ENCODE data around the gene ABHD17B. TPM values are rescaled to one million over a fixed set of nuclear protein-coding genes. Genes with fewer than 3 reads are reported as not detected.

ABHD17B gene
- total RNA-seq, 1 experiment from 2014 or later, result 21.9 TPM

- no TSS peak for BruUV-seq (replicated peaks)
- POLR2A ChIA-PET (ENCODE audit: unreplicated experiment), result no interaction called here
- intact Hi-C loops (cut with micrococcal nuclease; ENCODE audit: unreplicated experiment), result no loop called here
- no peak overlapping the region for H3K4me3 ChIP-seq
- peaks cover 2% of the 10 kb centered on the region; the same call in 1 of the 2 replicates for H4K20me1 ChIP-seq (ENCODE audit: insufficient read depth)
- no peaks in the 10 kb centered on the region for H3K27me3 ChIP-seq (ENCODE audit: insufficient read depth, low read depth)
- TF ChIP-seq, protein P1, sequence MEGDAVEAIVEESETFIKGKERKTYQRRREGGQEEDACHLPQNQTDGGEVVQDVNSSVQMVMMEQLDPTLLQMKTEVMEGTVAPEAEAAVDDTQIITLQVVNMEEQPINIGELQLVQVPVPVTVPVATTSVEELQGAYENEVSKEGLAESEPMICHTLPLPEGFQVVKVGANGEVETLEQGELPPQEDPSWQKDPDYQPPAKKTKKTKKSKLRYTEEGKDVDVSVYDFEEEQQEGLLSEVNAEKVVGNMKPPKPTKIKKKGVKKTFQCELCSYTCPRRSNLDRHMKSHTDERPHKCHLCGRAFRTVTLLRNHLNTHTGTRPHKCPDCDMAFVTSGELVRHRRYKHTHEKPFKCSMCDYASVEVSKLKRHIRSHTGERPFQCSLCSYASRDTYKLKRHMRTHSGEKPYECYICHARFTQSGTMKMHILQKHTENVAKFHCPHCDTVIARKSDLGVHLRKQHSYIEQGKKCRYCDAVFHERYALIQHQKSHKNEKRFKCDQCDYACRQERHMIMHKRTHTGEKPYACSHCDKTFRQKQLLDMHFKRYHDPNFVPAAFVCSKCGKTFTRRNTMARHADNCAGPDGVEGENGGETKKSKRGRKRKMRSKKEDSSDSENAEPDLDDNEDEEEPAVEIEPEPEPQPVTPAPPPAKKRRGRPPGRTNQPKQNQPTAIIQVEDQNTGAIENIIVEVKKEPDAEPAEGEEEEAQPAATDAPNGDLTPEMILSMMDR (conservative IDR thresholded peaks at IDR 0.05), result no peak
- TF ChIP-seq EZH2 (IDR thresholded peaks at IDR 0.05; ENCODE audit: low read depth), result no peak
- H3K9me3 ChIP-seq (ENCODE audit: insufficient read depth, low read depth), result no peaks in the 10 kb centered on the region
- no peaks in the 10 kb centered on the region for H3K36me3 ChIP-seq (ENCODE audit: low read depth)
- peaks cover 11% of the 10 kb centered on the region for H3K79me2 ChIP-seq (ENCODE audit: low read depth)
- H3F3A ChIP-seq (ENCODE audit: insufficient read depth, low read depth), result no peaks in the 10 kb centered on the region
- H3K27ac ChIP-seq, result no peak overlapping the region
- CTCF ChIA-PET, result no interaction called here
- no peaks in the 10 kb centered on the region; the same call in 1 of the 2 replicates for H3K4me1 ChIP-seq (replicated peaks; ENCODE audit: insufficient read depth)
- DNase-seq, result no peak
- no peak overlapping the region for H3K4me2 ChIP-seq
- H3K9me2 ChIP-seq (ENCODE audit: insufficient read depth), result peaks cover 4% of the 10 kb centered on the region; the same call in 1 of the 2 replicates
- H2AFZ ChIP-seq, result no peak overlapping the region
Observed at GRCh38 chr9:71928806-71929205, 17.8 kb upstream of the ABHD17B start.

DNA sequence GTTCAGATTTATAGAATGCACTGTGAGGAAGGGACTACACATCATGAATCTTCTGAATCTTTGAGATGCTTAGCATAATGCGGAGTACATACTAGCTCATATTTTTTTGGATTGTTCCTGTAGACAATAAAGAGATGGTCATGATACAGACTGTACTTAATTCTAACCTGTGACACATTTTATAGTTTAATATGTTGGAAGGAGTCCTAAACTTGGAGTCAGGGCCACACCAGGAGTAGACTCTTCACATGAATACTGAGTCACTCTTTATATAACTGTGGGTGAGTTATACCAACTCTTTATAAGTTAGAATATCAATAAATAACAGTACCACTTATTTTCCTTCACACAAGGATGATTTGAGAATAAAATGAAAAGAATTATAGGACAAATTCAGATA lies 17.4 kb upstream of the ABHD17B start:
- no peak overlapping the region for H3K4me3 ChIP-seq
- no peak overlapping the region for H2AFZ ChIP-seq
- no peaks in the 10 kb centered on the region for H3F3A ChIP-seq (ENCODE audit: insufficient read depth, low read depth)
- intact Hi-C loops (cut with micrococcal nuclease; ENCODE audit: unreplicated experiment), result no loop called here
- no peak for TF ChIP-seq EZH2 (IDR thresholded peaks at IDR 0.05; ENCODE audit: low read depth)
- TF ChIP-seq, protein P1 (conservative IDR thresholded peaks at IDR 0.05), result no peak
- no peak overlapping the region for H3K27ac ChIP-seq
- no peaks in the 10 kb centered on the region for H3K27me3 ChIP-seq (ENCODE audit: insufficient read depth, low read depth)
- peaks cover 4% of the 10 kb centered on the region; the same call in 1 of the 2 replicates for H3K9me2 ChIP-seq (ENCODE audit: insufficient read depth)
- H3K4me2 ChIP-seq, result no peak overlapping the region
- BruUV-seq (replicated peaks), result no TSS peak
- H3K9me3 ChIP-seq (ENCODE audit: insufficient read depth, low read depth), result no peaks in the 10 kb centered on the region
- peaks cover 3% of the 10 kb centered on the region; the same call in 1 of the 2 replicates for H4K20me1 ChIP-seq (ENCODE audit: insufficient read depth)
- ChIA-PET POLR2A (ENCODE audit: unreplicated experiment) (no interaction called here), CTCF (interaction anchor here (0.6 kb wide), 1 partner anchor 15 kb away, joined by 10 read pairs; no protein-coding TSS in a partner anchor)
- H3K36me3 ChIP-seq (ENCODE audit: low read depth), result no peaks in the 10 kb centered on the region
- no peaks in the 10 kb centered on the region; the same call in 1 of the 2 replicates for H3K4me1 ChIP-seq (replicated peaks; ENCODE audit: insufficient read depth)
- peaks cover 11% of the 10 kb centered on the region for H3K79me2 ChIP-seq (ENCODE audit: low read depth)
- no peak for DNase-seq

DNA sequence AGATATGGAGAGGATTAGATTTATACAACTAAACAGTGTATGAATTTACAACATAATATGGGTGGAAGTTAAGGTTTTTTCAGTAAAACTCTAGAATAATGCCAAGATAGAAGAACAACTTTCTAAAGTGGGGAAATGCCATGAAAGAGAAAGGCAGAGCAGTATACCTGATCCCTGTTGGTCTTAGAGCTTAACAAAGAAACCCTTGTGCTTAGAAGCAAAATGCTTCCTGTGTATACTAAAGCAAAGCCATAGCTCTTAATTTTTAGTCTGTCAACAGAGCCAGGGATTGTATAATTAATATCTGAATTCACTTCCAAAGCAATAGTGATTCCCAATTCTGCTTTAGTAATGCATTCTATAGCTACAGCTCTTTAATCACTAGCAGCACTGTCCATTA lies 14.8 kb upstream of the ABHD17B start:
- H3K27ac ChIP-seq, result no peak overlapping the region
- no peaks in the 10 kb centered on the region; the same call in 1 of the 2 replicates for H3K36me3 ChIP-seq (ENCODE audit: low read depth)
- intact Hi-C loops (cut with micrococcal nuclease; ENCODE audit: unreplicated experiment), result no loop called here
- no peak for DNase-seq
- no peaks in the 10 kb centered on the region for H3K9me3 ChIP-seq (ENCODE audit: insufficient read depth, low read depth)
- TF ChIP-seq, protein P1 (conservative IDR thresholded peaks at IDR 0.05), result no peak
- TF ChIP-seq EZH2 (IDR thresholded peaks at IDR 0.05; ENCODE audit: low read depth), result no peak
- 0 out of 2 replicates have a peak, but pooled peaks cover 3% of the 10 kb centered on the region for H4K20me1 ChIP-seq (ENCODE audit: insufficient read depth)
- ChIA-PET CTCF (interaction anchor here (0.7 kb wide), 1 partner anchor 61 kb away, joined by 8 read pairs; no protein-coding TSS in a partner anchor), POLR2A (ENCODE audit: unreplicated experiment) (interaction anchor here (0.6 to 0.9 kb wide), 2 partner anchors 15 to 595 kb away, joined by 3 to 8 read pairs; partner anchors contain the start of genes ABHD17B and C9orf85)
- no peaks in the 10 kb centered on the region for H3F3A ChIP-seq (ENCODE audit: insufficient read depth, low read depth)
- no peak overlapping the region for H3K4me2 ChIP-seq
- no peak overlapping the region for H2AFZ ChIP-seq
- H3K79me2 ChIP-seq (ENCODE audit: low read depth), result peaks cover 18% of the 10 kb centered on the region
- no peaks in the 10 kb centered on the region; the same call in 1 of the 2 replicates for H3K9me2 ChIP-seq (ENCODE audit: insufficient read depth)
- no TSS peak for BruUV-seq (replicated peaks)
- H3K4me3 ChIP-seq, result no peak overlapping the region
- H3K27me3 ChIP-seq (ENCODE audit: insufficient read depth, low read depth), result no peaks in the 10 kb centered on the region
- no peaks in the 10 kb centered on the region; the same call in 1 of the 2 replicates for H3K4me1 ChIP-seq (replicated peaks; ENCODE audit: insufficient read depth)
